Suprapubic skin (tissue), 3 donors: ENCODE results near the gene EID2.

Experiments
- CTCF ChIP-seq, 2 donors: fragments of 200-600 bp in 1 of 2; fragments of 450-650 bp in 1 of 2; sonication (generic) in 1 of 2; IDR thresholded peaks; one replicate each; pipeline ENCODE4 v1.5.1; 2016 to 2019; ENCODE audit warnings: antibody characterized with exemption in 2 of 2, mild to moderate bottlenecking in 1 of 2, moderate library complexity in 1 of 2
- POLR2A ChIP-seq, 2 donors: fragments of 450-650 bp; IDR thresholded peaks; one replicate each; pipeline ENCODE4 v1.6.1; 2017; ENCODE audit warnings: antibody characterized with exemption in 2 of 2, mild to moderate bottlenecking in 2 of 2, moderate library complexity in 2 of 2

- TF ChIP-seq CTCF (IDR thresholded peaks at IDR 0.05) (no peak), POLR2A (IDR thresholded peaks at IDR 0.05) (no peak)
Observed at GRCh38 chr19:39520541-39521484, 19.1 kb downstream of the EID2 start.
